ENCODE results near the gene HOXC6. TPM values are rescaled to one million over a fixed set of nuclear protein-coding genes. Genes with fewer than 3 reads are reported as not detected.

HOXC6 gene
- polyA plus RNA-seq, 1 donor: 13.6 TPM

GRCh38 chr12:53997204-53998109 is 30.8 kb upstream of the HOXC6 start:
- Histone ChIP-seq H3K4me3 (ENCODE audit: low read length) (no peak overlapping the region), H3K36me3 (ENCODE audit: control insufficient read depth, insufficient read depth, low read length) (no peaks in the 10 kb centered on the region), H3K27ac (ENCODE audit: low read length) (no peak overlapping the region), H3K9me3 (ENCODE audit: control insufficient read depth, low read depth, low read length) (peaks cover 31% of the 10 kb centered on the region), H3K27me3 (ENCODE audit: control insufficient read depth, insufficient read depth, low read length) (peaks cover 100% of the 10 kb centered on the region), H3K4me1 (ENCODE audit: control insufficient read depth, insufficient read depth, low read length) (peaks cover 21% of the 10 kb centered on the region)
- 10% methylated on average over 7 of the region's 35 CpGs for WGBS (ENCODE audit: insufficient coverage, low lambda C conversion rate)
- DNase-seq: no peak

- WGBS (ENCODE audit: insufficient coverage, low lambda C conversion rate): no CpG with 5 or more reads among the region's 11 CpGs
- Histone ChIP-seq H3K27me3 (ENCODE audit: control insufficient read depth, insufficient read depth, low read length) (peaks cover 100% of the 10 kb centered on the region), H3K9me3 (ENCODE audit: control insufficient read depth, low read depth, low read length) (peaks cover 31% of the 10 kb centered on the region), H3K27ac (ENCODE audit: low read length) (no peak overlapping the region), H3K4me1 (ENCODE audit: control insufficient read depth, insufficient read depth, low read length) (peaks cover 21% of the 10 kb centered on the region), H3K36me3 (ENCODE audit: control insufficient read depth, insufficient read depth, low read length) (no peaks in the 10 kb centered on the region), H3K4me3 (ENCODE audit: low read length) (no peak overlapping the region)
- DNase-seq: no peak
Observed at GRCh38 chr12:53998110-53998899, 29.9 kb upstream of the HOXC6 start.

GRCh38 chr12:53998900-53999236 is 29.4 kb upstream of the HOXC6 start:
- Histone ChIP-seq H3K9me3 (ENCODE audit: control insufficient read depth, low read depth, low read length) (peaks cover 30% of the 10 kb centered on the region), H3K4me1 (ENCODE audit: control insufficient read depth, insufficient read depth, low read length) (peaks cover 20% of the 10 kb centered on the region), H3K36me3 (ENCODE audit: control insufficient read depth, insufficient read depth, low read length) (no peaks in the 10 kb centered on the region), H3K4me3 (ENCODE audit: low read length) (no peak overlapping the region), H3K27me3 (ENCODE audit: control insufficient read depth, insufficient read depth, low read length) (peaks cover 100% of the 10 kb centered on the region), H3K27ac (ENCODE audit: low read length) (no peak overlapping the region)
- WGBS (ENCODE audit: insufficient coverage, low lambda C conversion rate): 12% methylated on average over 3 of the region's 13 CpGs
- DNase-seq: no peak

GRCh38 chr12:53999559-54000115 is 28.6 kb upstream of the HOXC6 start:
- Histone ChIP-seq H3K4me3 (ENCODE audit: low read length) (peak overlapping the region; percentile 45), H3K9me3 (ENCODE audit: control insufficient read depth, low read depth, low read length) (peaks cover 24% of the 10 kb centered on the region), H3K36me3 (ENCODE audit: control insufficient read depth, insufficient read depth, low read length) (no peaks in the 10 kb centered on the region), H3K27me3 (ENCODE audit: control insufficient read depth, insufficient read depth, low read length) (peaks cover 100% of the 10 kb centered on the region), H3K27ac (ENCODE audit: low read length) (no peak overlapping the region), H3K4me1 (ENCODE audit: control insufficient read depth, insufficient read depth, low read length) (peaks cover 16% of the 10 kb centered on the region)
- no CpG with 5 or more reads among the region's 35 CpGs for WGBS (ENCODE audit: insufficient coverage, low lambda C conversion rate)
- DNase-seq: no peak

GRCh38 chr12:54000116-54001114 is 27.8 kb upstream of the HOXC6 start, which contains the start of gene HOXC9:
Gene HOXC9, plus strand, starts transcription at chr12:54000161. Its CDS starts 28 bp downstream, at chr12:54000189.
- WGBS (ENCODE audit: insufficient coverage, low lambda C conversion rate): no CpG with 5 or more reads among the region's 87 CpGs
- DNase-seq: no peak
- H3K4me1 ChIP-seq (ENCODE audit: control insufficient read depth, insufficient read depth, low read length): peaks cover 16% of the 10 kb centered on the region
- H3K27me3 ChIP-seq (ENCODE audit: control insufficient read depth, insufficient read depth, low read length): peaks cover 100% of the 10 kb centered on the region
- peak within 1 kb of the TSS; percentile 45 for H3K4me3 ChIP-seq (ENCODE audit: low read length)
- H3K27ac ChIP-seq (ENCODE audit: low read length): no peak within 1 kb of the TSS
- peaks cover 25% of the 10 kb centered on the region for H3K9me3 ChIP-seq (ENCODE audit: control insufficient read depth, low read depth, low read length)
- H3K36me3 ChIP-seq (ENCODE audit: control insufficient read depth, insufficient read depth, low read length): no peaks in the 10 kb centered on the region

GRCh38 chr12:54001283-54002187 is 26.7 kb upstream of the HOXC6 start:
- peaks cover 97% of the 10 kb centered on the region for H3K27me3 ChIP-seq (ENCODE audit: control insufficient read depth, insufficient read depth, low read length)
- H3K36me3 ChIP-seq (ENCODE audit: control insufficient read depth, insufficient read depth, low read length): no peaks in the 10 kb centered on the region
- no peak for DNase-seq
- H3K9me3 ChIP-seq (ENCODE audit: control insufficient read depth, low read depth, low read length): peaks cover 19% of the 10 kb centered on the region
- peaks cover 17% of the 10 kb centered on the region for H3K4me1 ChIP-seq (ENCODE audit: control insufficient read depth, insufficient read depth, low read length)
- WGBS (ENCODE audit: insufficient coverage, low lambda C conversion rate): no CpG with 5 or more reads among the region's 8 CpGs
- H3K27ac ChIP-seq (ENCODE audit: low read length): no peak overlapping the region
- H3K4me3 ChIP-seq (ENCODE audit: low read length): no peak overlapping the region

GRCh38 chr12:54002278-54002914 is 25.8 kb upstream of the HOXC6 start:
- Histone ChIP-seq H3K4me1 (ENCODE audit: control insufficient read depth, insufficient read depth, low read length) (peaks cover 26% of the 10 kb centered on the region), H3K4me3 (ENCODE audit: low read length) (no peak overlapping the region), H3K27ac (ENCODE audit: low read length) (no peak overlapping the region), H3K9me3 (ENCODE audit: control insufficient read depth, low read depth, low read length) (peaks cover 14% of the 10 kb centered on the region), H3K36me3 (ENCODE audit: control insufficient read depth, insufficient read depth, low read length) (no peaks in the 10 kb centered on the region), H3K27me3 (ENCODE audit: control insufficient read depth, insufficient read depth, low read length) (peaks cover 97% of the 10 kb centered on the region)
- WGBS (ENCODE audit: insufficient coverage, low lambda C conversion rate): 44% methylated on average over 4 of the region's 19 CpGs
- no peak for DNase-seq

GRCh38 chr12:54002915-54003389 is 25.3 kb upstream of the HOXC6 start:
- Histone ChIP-seq H3K36me3 (ENCODE audit: control insufficient read depth, insufficient read depth, low read length) (no peaks in the 10 kb centered on the region), H3K9me3 (ENCODE audit: control insufficient read depth, low read depth, low read length) (peaks cover 10% of the 10 kb centered on the region), H3K27me3 (ENCODE audit: control insufficient read depth, insufficient read depth, low read length) (peaks cover 97% of the 10 kb centered on the region), H3K4me3 (ENCODE audit: low read length) (no peak overlapping the region), H3K4me1 (ENCODE audit: control insufficient read depth, insufficient read depth, low read length) (peaks cover 30% of the 10 kb centered on the region), H3K27ac (ENCODE audit: low read length) (no peak overlapping the region)
- no CpG with 5 or more reads among the region's 19 CpGs for WGBS (ENCODE audit: insufficient coverage, low lambda C conversion rate)
- no peak for DNase-seq
